Glomerular endothelial cell (primary cell): ENCODE measurements around the gene PMF1. TPM values are rescaled to one million over a fixed set of nuclear protein-coding genes. Genes with fewer than 3 reads are reported as not detected.

Source experiments
- DNase-seq: peaks from one replicate; pipeline ENCODE4 v3.0.0-alpha.2; 2011; ENCODE audit warnings: low read depth, low spot score; ENCODE audit errors: extremely low read depth
- total RNA-seq: library from RNA; depleted of rRNA; stranded (reverse); fragments of >200 nt; gene quantifications from 2 replicates; pipeline ENCODE4 v1.2.3, GENCODE V29; 2015

Gene PMF1
- total RNA-seq, 1 donor from 2014 or later, result 59.0 TPM

DNA sequence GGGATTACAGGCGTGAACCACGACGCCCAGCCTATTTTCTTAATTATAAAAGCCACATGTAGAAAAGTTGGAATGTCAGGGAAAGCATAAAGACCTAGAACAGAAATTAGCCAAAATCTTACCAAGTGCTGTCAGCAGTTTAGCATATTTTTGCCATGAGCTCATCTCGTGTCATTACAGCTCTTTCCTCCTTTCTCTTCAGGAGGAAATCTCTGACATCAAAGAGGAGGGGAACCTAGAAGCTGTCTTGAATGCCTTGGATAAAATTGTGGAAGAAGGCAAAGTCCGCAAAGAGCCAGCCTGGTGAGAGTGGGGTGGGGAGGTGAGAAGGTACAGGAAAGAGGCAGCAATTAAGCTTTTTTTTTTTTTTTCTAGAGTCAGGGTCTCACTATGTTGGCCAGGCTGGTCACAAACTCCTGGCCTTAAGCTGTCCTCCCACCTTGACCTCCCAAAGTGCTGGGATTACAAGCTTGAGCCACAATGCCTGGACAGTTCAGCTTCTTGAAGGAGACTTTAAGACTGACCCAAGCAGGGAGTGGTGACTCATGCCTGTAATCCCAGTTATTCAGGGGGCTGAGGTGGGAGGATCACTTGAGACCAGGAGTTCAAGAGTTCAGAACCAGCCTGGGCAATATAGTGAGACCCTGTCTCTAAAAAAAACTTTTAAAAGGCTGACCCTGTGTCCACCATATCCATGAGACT lies 20.8 kb downstream of the PMF1 start:
- DNase-seq, result no peak

DNA sequence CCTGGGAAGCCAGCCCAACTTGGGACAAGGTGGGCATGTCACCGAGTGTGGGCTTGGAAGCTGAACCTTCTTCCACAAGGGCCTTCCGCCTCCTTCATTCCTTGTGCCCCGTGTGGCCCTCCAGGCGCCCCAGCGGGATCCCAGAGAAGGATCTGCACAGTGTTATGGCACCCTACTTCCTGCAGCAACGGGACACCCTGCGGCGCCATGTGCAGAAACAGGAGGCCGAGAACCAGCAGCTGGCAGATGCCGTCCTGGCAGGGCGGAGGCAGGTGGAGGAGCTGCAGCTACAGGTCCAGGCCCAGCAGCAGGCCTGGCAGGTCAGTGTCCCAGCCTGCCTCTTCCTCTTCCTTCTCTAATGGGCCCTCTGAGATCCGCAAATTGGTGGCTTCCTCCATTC lies 23.4 kb downstream of the PMF1 start:
- DNase-seq, result no peak

DNA sequence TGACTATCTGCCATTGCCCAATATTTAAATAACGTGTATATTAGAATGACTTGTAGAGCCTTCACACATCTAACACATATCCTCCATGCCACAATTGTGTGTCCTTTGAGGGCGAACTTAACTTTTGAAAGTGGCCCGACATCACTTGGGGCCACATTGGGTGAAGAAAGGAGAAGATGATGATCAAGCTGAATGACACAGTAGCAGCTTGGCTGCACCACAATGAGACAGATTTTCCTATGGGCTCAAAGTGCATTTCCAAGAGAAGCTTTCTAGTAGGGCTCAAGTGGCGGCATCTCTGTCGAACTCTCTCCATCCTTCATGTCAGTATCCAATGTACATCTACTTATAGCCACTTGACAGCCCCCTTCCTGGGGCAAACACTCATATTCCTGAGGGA lies 25.4 kb downstream of the PMF1 start:
- no peak for DNase-seq

DNA sequence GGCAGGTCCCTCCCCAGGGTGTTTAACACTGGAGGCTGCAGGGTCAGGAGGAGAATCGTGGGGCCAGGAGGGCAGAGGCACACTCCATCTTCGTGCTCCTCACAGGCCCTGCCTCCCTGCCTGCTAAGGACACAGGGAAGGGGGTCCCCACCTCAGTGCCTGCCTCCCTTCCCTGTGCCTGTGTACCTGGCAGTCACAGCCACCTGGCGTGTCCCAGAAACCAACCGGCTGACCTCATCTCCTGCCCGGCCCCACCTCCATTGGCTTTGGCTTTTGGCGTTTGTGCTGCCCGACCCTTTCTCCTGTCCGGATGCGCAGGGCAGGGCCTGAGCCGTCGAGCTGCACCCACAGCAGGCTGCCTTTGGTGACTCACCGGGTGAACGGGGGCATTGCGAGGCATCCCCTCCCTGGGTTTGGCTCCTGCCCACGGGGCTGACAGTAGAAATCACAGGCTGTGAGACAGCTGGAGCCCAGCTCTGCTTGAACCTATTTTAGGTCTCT lies 28.6 kb downstream of the PMF1 start:
- DNase-seq, result no peak

DNA sequence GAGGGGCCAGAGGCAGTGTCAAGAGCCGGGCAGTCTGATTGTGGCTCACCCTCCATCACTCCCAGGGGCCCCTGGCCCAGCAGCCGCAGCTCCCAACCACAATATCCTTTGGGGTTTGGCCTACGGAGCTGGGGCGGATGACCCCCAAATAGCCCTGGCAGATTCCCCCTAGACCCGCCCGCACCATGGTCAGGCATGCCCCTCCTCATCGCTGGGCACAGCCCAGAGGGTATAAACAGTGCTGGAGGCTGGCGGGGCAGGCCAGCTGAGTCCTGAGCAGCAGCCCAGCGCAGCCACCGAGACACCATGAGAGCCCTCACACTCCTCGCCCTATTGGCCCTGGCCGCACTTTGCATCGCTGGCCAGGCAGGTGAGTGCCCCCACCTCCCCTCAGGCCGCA lies 29.1 kb downstream of the PMF1 start, which contains the start of gene BGLAP:
Gene BGLAP (plus strand): TSS at position 259 of the 400 bp plus-strand sequence. CDS start 48 bp downstream, at position 307.
- no peak for DNase-seq

DNA sequence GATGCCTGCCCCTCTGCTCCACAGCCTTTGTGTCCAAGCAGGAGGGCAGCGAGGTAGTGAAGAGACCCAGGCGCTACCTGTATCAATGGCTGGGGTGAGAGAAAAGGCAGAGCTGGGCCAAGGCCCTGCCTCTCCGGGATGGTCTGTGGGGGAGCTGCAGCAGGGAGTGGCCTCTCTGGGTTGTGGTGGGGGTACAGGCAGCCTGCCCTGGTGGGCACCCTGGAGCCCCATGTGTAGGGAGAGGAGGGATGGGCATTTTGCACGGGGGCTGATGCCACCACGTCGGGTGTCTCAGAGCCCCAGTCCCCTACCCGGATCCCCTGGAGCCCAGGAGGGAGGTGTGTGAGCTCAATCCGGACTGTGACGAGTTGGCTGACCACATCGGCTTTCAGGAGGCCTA lies 29.9 kb downstream of the PMF1 start:
- no peak for DNase-seq

DNA sequence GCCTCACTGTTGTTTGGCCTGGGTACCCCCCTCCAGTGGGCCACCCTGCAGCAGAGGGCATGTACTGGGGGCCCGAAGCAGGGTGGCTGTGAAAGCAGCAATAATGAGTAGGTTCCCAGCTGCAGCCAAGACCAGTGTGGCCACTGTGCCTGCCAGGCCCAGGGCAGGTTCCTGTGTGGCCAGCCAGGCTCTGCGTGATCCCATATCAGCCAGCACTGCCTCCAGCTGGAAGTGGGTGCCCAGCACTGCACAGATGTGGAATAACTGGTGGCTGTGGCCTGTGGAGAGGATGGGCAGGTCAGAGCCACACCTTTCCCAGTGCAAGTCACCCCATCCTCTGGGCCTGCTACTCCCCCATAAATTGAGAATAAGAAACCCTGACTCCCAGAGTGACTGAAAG lies 31.3 kb downstream of the PMF1 start:
- DNase-seq, result no peak

DNA sequence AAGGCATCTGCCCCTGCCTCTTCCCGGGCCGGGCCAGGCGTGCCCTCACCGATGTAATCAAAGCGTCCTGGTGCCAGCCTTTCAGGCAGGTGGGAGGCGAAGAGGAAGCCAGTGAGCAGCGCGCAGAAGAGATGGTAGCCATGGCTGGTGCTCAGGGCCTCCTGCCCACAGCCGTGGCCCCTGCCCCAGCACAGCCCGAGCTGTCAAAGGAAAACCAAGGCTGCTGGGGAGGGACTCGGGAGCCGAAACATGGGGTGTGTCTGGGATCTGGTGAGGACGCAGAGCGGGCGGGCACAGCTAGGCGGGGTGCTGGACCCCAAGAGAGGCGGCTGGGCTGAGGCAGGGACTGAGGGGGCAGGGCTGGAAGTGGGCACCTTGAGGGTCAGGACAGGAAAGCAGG lies 31.9 kb downstream of the PMF1 start:
- no peak for DNase-seq

DNA sequence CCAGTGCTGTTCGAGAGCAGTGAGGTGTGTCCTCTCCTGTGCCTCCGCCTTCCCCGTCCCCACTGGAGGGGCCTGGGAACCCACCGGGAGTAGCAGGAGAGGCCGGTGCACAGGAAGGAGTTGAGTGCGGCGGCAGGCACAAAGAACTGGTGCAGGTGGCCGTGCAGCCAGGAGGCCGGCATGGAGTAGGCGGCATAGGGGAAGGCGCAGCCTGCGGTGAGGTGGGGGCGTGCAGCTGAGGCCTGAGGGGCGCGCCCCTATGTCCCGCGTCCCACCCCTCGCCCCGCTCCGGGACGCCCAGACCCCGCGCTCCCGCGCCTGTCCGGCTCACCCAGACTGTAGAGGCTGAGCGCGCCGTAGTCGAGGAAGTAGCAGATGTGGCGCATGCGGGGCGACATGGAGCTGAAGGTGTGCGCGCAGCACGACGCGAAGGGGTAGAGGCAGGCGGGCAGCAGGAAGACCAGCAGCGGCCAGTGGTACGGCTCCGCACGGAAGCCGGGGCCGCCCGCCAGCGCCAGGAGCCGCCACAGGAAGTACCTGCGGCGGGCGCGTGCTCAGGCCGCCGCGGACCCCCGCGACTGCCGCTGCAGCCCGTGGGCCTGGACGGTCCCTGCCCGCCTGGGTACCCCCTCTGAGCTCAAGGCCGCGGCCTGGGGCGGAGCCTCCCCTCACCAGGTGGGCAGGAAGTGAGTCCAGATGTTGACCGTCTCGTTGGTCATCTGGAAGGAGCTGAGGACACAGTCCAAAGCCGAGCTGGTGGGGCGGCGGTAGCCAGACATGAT lies 32.8 kb downstream of the PMF1 start:
- DNase-seq, result no peak

DNA sequence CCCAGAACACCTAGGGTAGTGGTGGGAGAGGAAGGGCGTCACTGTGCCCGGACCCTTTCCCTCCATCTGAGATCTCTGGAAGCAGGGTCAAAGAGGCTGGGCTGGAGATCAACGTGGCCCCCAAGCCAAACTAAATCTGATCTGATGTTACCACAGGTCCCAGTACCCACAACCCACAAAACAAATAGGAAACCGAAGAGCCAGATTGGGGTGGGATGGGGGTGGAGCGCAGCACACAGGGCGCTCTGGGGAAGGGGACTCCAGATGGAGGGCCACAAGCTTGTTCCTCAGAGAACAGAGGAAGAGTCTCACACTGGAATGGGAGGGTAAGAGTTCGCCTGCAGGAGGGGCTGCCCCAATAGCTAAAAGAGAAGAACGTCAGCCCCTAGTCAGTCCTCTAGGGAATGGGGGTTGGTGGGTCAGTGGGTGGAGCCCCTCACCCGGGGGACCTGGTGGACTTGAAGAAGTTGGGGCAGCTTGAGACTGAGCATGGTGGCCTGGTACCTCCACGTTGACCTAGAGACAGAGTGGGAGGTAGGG lies 33.5 kb downstream of the PMF1 start:
- no peak for DNase-seq

DNA sequence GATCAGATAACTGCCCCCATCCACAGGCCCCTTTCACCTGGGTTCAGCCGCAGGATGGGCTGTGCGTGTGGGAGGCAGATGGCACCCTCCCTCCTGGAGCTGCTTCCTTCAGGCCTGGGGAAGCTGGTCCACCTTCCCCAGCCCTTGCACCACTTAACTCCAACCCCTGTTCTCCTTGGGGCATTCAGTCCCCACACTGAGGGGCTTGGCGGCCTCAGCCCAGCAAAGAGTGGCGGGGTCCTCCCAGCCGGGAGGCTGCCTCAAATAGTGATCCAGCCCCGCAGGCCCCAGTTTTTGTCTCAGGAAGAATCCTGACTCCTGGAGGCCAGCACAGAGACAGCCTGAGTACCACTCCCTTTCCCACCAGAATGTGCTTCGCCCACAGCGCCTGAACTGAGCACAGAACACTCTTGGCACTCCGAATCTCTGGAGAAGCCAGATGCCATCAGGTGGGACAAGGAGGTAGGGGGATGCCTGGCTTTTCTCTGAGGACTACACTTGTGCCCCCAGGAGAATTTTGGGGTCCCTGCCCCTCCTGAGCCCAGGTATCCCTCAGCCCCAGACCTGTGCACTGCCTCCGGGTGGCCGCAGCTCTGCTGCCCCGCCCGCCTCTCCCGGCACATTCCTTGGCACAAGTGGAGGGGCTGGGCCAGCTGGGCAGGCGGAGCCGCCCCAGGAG lies 34.1 kb downstream of the PMF1 start:
- no peak for DNase-seq

DNA sequence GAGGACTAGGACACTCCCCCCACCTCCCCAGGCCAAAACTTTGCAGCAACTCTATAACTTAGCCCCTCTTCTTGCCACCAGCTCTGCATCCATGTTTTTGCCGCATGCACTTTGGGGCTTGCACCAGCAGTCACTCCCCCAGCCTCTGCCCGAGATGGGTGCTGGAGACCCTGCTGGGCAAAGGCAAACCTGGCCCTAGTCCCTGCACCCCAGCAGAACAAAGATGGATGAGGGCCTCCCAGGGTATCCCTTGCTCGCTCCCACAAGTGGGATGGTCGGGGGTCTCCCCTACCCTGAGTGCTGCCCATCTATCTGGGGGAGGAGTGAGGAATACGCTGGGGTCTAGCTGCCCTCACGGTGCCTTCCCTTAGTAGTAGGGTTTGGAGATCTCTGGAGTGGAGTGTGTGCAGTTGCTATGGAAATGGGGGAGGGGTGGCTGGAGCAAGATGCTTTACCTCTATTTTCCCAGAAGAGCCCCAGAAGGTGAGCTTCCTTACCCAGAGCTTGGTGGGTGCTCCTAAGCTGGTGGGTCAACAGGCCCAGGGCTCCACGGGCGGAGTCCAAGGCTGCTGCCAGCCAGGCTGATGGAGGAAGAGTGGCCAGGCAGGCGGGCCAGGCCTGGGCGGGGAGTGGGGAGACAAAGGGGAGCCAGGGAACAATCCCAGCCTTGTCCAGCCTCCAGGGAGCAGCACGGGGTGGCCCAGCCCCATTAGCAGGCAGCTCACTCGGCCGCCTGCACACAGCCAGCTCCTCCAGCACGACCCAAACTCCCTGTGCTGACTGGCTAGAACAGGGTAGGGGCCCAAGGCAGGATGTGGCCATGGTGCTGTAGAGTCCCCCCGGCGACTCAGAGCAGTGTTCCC lies 34.9 kb downstream of the PMF1 start, which contains the start of gene PAQR6:
Gene PAQR6 (minus strand): TSS at position 597 of the 863 bp plus-strand sequence. CDS start 1,325 bp downstream, outside the sequence.
- DNase-seq, result no peak

DNA sequence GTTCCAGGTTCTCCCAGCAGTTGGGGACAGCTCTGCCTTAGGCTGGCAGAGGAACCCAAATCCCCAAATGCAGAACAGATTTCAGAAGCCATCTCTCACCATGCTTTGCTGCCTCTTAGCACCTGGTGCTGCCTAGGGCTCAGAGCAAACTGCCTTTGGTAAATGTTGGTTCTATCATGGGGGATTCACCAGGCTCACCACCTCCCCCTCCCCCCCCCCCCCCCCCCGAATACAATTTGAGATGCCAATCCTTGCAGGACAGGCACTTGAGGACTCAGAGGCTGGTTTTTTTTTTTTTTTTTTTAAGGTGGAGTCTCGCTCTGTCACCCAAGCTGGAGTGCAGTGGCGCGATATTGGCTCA lies 35.5 kb downstream of the PMF1 start:
- DNase-seq, result no peak

DNA sequence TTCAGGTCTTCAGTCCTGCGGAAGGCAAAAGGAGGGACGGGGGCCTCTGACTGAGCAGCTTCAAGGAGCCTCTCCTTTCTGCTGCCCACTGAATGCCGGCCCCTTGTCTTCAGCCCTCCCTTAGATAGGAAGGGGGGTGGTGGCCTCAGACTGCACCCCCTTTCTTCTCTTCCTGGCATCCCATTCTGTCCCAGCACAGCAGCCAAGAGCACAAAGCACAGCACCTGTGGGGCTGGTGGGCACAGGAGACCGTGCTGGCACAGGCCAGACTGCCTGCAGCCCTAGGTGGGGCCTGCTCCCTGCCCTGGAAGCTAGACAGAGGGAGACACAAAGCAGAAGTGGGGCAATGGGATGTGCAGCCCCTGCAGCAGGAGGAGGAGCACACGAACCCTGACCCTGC lies 36.8 kb downstream of the PMF1 start:
- no peak for DNase-seq

DNA sequence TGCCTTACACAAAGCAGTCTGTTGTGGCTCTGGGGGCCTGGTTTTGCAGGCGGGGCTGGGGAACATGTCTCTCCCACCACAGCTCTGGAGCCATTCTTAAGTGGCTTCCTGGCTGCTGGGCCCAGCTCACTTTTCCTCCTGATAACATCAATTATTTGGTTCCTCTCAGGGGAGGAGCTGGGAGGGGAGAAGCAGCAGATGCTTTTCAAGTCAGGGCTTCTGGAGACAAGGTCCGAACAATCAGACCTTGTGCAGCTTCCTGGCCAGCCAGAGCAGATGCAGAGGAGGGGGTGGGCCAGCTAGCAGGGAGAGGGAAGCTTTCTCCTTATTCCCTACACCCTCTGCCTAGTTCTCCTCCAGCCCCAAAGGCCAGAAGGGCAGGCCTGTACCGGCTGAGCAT lies 38.7 kb downstream of the PMF1 start:
- DNase-seq, result no peak

DNA sequence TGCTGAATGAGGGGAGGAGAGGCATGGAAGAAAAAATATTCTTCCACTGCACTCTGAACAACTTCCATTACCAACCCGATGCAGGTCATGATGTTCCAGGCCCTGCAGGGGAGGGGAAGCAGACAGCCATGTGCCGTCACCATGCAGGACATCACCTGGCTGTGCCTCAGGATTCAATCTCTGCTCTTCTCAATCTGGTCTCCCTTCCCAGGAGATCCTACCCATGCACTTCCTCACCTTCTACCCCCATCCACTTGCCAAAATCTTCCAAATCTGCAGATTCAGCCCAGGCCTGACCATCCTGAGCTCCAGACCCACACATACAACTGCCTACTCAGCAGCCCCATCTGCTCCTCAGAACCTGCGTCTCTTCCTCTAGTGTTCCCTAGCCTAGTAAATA lies 40.8 kb downstream of the PMF1 start:
- DNase-seq, result no peak

DNA sequence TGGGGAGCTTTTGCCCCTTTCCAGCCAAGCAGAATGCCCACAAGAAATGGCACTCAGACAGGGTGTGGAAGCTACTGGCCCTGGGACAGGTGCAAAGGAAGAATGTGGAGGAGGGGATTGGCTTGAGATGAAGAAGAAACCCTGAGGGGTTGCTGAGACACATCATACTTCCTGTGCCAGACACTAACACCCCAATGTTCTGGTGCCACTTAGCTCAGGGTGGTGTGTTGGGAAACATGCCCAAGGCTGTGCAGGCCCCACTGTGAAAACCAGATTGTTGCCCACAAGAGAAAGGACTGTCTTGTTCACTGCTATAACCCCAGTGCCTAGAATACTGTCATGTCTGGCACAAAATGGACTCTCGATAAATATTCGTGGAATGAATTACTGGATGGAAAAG lies 44.9 kb downstream of the PMF1 start:
- DNase-seq, result no peak

DNA sequence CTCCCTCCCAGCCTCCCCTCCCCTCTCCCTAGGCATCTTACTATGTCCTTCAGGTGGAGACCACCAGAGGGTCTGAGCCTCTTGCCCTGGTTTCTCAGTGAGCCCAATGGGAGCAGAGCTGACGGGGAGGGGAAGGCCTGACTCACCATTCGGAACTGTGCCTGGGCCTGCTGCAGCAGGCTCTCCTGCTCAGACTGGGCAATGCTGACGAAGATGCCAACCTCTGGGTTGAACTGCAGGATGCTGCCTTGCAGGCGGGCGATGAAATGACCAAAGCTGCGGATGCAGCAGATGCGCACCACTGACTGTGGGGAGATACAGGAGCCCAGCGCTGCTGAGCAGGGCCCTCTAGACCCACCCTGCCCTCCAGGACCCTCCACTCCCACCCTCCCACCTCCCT lies 46.1 kb downstream of the PMF1 start:
- no peak for DNase-seq

DNA sequence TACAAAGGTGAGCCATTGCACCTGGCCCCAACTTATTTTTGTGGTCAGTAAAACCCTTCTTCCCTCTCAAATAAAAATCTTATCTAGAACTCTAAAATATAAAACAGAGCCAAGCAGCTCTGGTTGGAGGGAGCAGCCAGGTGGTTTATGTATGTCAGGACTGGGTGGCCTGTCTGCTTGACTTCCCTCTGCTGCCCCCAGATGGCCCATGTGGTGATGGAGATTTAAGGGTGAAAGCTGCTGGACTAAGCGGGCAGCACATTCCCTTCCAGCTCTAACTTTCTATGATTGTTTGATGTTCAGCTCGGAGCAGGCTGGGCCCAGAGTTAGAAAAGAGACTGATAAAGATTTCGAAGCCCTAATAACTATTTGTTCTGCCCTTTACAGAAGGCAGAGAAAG lies 47.0 kb downstream of the PMF1 start:
- DNase-seq, result no peak

DNA sequence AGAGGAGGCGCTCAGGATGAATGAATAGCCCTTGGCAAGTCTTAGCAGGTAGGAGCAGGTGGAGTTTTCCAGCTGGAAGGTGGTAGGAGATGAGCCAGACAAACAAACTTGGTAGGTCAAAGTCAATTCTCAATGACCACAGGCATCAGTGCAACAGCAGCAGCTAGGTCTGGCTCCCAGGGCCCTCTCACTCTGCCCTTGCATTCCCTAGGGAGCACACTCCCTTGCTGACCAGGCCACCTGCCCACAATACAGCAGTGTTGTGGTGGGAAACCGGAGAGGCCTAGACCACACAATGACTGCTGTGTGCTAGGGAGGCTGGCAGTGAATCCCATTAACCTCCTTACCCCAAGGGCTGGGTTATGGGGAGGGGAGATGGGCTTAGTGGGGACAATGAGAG lies 48.1 kb downstream of the PMF1 start:
- no peak for DNase-seq
